Activated CD4-positive, CD25-positive, alpha-beta regulatory T cell treated with anti-CD3 and anti-CD28 coated beads, Interleukin-2, amount 50 U/mL, for 16 hours (primary cell): Measurements from ENCODE around the gene HOXA6.

Experiments
- DNase-seq: peaks from one replicate; pipeline ENCODE4 v3.0.0-alpha.2; 2020; ENCODE audit warnings: low read depth, low spot score

HOXA6 gene

GRCh38 chr7:27185013-27185853 is 37.7 kb upstream of the HOXA6 start, which contains the start of gene HOXA11:
Gene HOXA11 (minus strand): TSS chr7:27185232. CDS start chr7:27185144, 88 bp downstream.
- DNase-seq, result no peak

DNA sequence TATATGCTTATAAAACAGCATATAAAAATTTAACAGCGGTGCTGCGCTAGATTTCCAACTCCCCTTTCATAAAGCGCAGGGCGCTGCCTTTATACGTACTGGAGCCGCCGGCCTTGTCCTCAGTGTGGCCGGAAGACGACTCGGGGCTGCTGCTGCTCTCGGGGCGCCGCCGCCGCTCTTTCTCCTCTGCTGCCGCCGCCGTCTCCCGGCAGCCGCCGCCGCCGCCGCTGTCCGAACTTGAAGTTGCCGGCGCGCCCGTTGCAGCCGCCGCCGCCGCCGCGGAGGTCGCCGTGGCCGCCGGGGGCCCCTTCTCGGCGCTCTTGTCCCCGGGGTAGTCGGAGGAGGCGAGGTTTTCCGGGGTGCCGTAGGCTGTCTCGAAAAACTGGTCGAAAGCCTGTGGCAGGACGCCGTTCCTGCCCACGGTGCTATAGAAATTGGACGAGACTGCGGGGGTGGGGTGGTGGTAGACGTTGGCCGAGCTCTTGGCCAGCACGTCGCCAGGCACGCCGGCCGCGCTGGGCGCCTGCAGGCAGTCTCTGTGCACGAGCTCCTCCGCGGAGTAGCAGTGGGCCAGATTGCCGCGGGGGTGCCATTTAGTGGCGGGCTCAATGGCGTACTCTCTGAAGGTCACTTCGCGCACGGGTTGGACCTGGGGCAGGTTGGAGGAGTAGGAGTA is 36.9 kb upstream of the HOXA6 start:
- DNase-seq, result no peak

GRCh38 chr7:27183682-27184336 is 36.2 kb upstream of the HOXA6 start:
- DNase-seq, result no peak

DNA sequence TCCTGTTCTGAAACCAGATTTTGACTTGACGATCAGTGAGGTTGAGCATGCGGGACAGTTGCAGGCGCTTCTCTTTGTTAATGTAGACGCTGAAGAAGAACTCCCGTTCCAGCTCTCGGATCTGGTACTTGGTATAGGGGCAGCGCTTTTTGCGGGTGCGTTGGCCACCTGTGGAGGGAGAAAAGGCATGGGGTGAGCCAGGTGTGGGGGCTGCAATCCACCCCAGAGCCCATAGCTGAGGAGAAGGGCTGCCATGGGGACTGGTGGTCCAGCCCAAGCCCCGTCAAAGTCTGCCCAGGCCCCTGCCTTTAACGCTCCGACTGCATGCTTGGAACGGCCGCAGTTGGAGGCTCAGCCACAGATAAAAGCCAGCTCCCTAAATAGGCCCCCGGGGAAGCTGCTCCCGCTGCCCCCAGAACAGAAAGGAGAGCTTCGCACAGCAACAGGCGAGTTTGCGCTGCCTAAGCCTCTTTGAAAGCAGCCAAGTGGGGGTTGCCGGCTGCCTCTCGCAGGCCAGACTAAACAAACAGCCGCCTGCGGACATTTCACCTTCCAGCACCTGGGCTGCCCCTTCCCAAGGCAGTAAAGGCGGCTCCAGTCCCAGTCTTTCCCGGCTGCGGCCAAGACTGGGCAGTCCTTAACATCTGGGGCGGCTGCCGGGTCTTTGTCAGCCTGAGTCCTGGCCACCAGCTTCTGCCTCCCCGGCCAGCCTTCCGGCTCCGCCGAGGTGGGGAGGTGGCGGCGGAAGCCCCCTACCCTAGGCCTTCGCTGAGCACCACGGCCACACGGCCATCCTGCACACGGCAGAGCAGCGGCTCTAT is 35.5 kb upstream of the HOXA6 start:
- no peak for DNase-seq

GRCh38 chr7:27182285-27182841 is 34.8 kb upstream of the HOXA6 start:
- no peak for DNase-seq

GRCh38 chr7:27181795-27182275 is 34.3 kb upstream of the HOXA6 start:
- no peak for DNase-seq

GRCh38 chr7:27180431-27181420 is 33.2 kb upstream of the HOXA6 start:
- no peak for DNase-seq

DNA sequence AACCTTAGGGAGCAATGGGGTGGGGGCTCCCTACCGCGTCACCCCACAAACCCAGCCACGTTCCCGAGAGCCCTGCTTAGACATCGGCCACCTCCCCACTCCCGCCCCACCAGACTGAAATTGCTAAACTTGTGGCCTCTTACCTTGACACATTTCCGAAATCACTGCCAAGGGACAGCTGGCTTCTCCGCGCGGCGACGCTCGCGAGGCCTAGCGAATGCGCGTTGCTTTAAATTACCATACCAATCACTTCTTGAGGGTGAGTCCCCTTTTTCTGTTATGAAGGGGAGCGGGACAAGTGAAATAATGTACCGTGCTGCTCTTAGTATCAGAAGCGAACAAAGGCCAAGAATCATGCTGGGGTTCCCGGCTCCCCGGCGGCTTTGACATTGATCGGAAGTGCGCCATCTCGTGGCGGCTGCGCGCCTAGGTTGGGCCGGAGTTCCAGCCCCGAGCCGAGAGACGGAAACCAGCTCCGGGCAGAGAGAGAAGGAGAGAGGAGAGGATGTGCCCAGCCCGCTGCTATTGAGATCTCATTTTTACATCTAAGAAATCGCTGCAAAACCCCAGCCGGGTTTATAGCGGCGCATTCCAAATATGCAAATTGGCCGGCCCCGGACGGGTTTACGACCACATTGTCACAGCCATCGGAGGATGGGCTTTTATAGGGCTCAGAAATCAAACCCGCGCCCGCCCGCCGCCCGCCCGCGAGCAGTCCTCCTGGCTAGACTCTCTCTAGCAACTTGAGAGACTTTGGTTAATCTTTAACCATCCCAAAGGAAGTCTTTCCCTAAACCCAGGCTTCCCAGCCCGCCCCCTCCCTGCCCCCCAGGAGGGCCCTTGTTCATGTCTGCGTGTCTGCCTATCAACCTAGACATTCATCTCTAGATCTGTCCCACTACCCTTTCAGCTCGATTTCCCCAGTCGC is 32.2 kb upstream of the HOXA6 start:
- no peak for DNase-seq

GRCh38 chr7:27179030-27179429 is 31.5 kb upstream of the HOXA6 start:
- no peak for DNase-seq

DNA sequence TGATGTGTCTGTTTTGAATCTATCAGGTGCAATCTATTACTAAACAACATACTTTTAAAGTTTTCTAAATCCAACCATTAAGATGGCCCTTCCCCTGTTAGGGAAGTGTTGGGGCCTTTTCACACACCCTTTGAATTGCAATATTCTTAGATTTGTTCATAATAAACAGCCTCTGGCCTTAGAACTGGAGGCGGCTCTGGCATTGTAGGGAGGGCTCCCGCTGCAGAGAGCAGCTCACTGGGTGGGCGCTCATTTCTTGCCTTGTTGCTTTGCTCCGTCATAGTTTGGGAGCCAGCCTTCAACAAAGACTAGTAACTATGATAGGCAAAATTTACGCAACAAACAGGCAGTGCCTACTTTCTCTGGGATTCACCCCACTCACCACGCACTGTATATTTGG is 30.8 kb upstream of the HOXA6 start:
- no peak for DNase-seq

- no peak for DNase-seq
These were observed 30.3 kb upstream of the HOXA6 start for GRCh38 chr7:27177795-27178320.

GRCh38 chr7:27176962-27177794 is 29.6 kb upstream of the HOXA6 start:
- DNase-seq, result no peak

- DNase-seq, result no peak
These were observed 28.9 kb upstream of the HOXA6 start for GRCh38 chr7:27176524-27176845.

GRCh38 chr7:27175626-27176523 is 28.3 kb upstream of the HOXA6 start:
- no peak for DNase-seq

DNA sequence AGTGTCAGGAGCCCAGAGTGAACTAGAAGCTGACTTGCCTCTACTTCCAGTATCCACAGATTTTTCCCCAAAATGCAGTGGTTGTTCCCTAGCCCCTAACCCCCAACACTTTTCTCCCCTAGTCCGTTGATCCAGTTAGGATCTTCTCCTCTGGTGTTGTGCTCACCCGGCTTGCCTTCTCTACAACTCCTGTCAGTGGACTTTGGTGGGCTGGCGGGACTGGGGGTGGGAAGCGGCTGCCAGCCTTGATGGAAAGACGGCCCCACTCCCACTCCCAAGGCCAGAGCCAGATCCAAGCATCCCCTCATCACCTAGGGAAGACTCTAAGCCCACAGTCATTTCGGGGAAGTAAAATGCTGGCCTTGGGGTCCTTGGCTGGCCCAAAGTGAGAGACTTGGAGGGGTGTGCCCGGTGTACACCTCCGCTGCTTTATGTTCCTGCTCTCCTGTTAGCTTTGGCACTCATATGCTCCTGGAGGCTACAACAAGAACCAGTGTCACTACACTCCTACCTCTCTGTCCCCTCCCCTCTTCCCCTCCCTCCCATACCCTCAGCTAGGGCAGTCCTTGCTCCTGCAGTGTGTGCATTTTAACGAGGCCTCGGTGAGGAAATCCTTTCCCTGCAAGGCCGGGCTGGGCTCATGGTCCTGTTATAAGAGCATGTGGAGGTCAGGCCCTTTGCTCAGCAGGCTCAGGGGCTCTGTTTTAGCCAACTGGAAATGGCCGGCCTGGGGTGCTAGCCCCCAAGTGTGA is 27.5 kb upstream of the HOXA6 start:
- no peak for DNase-seq
